Epithelial cell of esophagus (primary cell): ENCODE data around the gene SLC28A1.
"Not testable (repeated sequence)": the region's sequence is repeated elsewhere in the genome, so short reads cannot be mapped to it uniquely, and the experiment has no call there.

Experiments used
- DNase-seq: peaks from one replicate; pipeline ENCODE4 v3.0.0; 2010; ENCODE audit warnings: low read depth
- H3K4me3 ChIP-seq: 2 replicates; pipeline ENCODE4 v1.5.1; 2011; ENCODE audit warnings: mild to moderate bottlenecking, low read length, control low read depth
- TF ChIP-seq, protein P1 (sequence below): IDR thresholded peaks from 2 replicates; pipeline ENCODE4 v1.5.1; 2011; ENCODE audit warnings: low read depth, mild to moderate bottlenecking, low read length, control low read depth, inconsistent platforms; ENCODE audit not compliant: insufficient read depth; ENCODE audit errors: missing control alignments

SLC28A1 gene

DNA sequence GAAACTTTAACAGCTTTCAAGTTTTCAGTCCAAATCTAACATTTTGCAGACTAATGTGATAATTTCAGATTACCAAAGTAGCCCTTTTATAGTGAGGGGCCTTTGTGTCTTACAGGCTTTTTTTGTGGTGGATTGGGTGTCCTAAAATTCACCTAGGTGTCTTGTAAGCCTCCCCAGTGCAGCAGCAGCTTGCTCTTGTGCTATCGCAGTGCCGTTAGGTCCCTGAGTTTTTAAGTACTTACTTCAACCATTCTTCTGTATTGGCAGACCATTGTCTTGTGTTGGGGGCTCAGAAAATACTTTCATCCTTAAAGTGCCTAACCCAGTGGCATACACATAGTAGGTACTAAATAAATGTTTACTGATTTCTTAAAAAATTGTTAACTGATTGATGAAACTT is 99.2 kb downstream of the SLC28A1 start:
- no peak for DNase-seq
- TF ChIP-seq, protein P1, sequence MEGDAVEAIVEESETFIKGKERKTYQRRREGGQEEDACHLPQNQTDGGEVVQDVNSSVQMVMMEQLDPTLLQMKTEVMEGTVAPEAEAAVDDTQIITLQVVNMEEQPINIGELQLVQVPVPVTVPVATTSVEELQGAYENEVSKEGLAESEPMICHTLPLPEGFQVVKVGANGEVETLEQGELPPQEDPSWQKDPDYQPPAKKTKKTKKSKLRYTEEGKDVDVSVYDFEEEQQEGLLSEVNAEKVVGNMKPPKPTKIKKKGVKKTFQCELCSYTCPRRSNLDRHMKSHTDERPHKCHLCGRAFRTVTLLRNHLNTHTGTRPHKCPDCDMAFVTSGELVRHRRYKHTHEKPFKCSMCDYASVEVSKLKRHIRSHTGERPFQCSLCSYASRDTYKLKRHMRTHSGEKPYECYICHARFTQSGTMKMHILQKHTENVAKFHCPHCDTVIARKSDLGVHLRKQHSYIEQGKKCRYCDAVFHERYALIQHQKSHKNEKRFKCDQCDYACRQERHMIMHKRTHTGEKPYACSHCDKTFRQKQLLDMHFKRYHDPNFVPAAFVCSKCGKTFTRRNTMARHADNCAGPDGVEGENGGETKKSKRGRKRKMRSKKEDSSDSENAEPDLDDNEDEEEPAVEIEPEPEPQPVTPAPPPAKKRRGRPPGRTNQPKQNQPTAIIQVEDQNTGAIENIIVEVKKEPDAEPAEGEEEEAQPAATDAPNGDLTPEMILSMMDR: no peak
- H3K4me3 ChIP-seq: no peak overlapping the region

DNA sequence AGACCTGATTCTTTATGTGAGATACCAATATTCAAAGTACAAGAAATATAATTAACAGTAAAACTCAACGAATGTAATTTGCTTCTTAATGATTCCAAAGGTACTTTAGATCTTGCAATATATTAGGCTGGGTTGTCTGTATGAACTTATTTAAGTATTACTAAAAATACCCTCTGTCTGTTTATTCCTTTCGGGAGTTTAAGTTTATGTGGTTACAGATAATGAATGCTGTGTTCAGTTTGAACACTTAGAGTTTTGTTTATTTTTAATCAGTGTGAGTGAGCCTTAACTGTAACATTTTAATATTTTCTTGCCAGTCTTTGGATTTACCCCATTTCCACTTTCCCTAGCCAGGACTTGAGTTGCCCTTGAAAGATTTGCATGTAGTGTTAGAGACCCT is 100.7 kb downstream of the SLC28A1 start:
- DNase-seq: no peak
- TF ChIP-seq, protein P1: no peak

DNA sequence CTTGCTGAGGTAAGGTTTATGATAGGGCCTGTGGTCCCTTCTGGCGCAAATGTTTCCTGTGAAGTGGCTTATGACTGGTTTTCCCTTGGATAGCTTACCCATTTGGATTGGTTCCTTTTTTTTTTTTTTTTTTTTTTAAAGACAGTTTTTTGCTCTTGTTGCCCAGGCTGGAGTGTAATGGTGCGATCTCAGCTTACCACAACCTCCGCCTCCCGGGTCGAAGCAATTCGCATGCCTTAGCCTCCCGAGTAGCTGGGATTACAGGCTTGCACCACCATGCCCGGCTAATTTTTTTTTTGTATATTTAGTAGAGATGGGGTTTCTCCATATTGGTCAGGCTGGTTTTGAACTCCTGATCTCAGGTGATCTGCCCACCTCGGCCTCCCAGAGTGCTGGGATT is 102.9 kb downstream of the SLC28A1 start:
- DNase-seq, H3K4me3 ChIP-seq: not testable (repeated sequence)

More for the DNA sequence above, 100.7 kb downstream of the SLC28A1 start:
- no peak overlapping the region for H3K4me3 ChIP-seq

DNA sequence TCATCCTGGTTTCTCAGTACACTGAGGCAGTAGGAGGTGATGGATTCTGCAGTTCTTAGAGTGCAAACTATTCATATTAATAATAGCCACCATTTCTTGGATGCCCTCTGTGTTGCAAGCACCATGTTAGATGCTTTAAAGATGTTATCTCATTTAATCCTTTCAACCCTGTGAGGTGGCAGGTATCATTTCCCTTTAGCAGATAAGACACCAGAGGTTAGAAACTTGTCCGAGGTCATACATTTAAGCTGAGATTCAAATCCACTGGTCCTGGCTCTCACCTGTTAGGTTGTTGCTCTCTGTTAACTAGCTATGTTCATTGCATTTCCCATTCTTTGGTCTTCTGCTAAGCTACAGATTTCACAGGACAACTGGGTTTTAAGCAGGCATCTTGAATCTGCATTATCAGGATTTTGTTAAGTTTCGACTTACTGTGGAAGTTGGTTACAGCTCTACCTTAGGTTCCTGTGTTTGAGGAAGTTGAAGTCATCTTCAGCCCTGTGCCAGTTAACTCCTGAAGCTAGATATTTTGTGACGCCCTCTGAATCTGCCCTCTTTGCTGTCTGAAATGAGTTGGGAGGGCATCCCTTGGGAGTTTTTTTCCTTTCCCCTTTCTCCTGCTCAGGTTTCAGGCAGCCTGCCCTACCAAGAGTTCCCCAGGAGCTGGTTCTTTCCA is 103.6 kb downstream of the SLC28A1 start:
- TF ChIP-seq, protein P1: no peak
- no peak for DNase-seq
- no peak overlapping the region for H3K4me3 ChIP-seq

DNA sequence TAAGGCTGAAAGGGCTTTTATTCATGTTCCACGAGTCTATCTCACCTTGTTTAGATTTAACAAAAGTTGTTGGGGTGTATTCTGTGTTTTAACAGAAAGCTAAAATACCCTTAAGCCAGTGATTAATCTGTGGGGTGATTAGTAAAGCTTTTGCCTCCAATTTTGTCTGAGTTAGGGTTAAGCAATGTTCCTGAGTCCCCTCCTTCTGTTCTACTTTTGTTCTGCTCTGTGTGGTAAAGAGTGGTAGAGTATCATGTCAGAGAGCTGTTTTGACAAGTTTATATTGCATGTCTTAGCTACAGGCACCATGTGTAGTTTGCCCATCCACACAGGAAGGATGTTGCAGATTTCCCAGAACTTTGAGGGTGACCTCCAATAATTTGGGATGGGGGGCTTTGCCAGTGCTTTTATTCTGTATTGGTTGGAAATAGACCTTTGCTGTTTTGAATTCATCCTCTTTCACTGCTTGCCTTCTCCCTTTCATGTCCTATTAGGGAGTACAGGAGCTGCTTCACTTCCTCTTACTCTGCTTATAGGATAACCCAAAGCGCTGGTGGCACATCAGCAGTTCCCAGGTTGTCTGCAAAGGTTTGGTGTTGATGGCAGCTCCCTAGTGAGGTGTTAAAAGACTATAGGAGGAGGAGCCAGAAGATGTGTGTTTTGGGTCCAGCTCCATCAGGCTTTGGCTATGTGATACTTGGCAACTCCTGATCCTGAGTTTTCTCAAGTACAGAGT is 104.6 kb downstream of the SLC28A1 start:
- TF ChIP-seq, protein P1: no peak
- peak; percentile 66 for DNase-seq
- H3K4me3 ChIP-seq: no peak overlapping the region

DNA sequence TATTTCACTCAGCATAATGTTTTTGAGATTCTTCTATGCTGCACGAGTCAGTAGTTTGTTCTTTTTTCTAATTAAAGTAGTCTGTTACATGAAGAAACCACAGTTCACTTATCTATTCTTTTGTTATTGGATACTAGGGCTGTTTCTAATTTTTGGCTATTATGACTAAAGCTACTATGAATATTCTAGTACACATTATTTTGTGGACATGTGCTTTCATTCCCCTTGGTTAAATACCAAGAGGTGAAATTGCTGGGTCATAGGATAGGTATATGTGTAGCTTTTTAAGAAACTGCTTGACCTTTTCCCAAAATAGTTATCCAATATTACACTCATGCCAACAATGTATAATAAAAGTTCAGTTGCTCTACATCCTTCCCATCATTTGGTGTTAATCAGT is 106.0 kb downstream of the SLC28A1 start:
- TF ChIP-seq, protein P1: no peak
- no peak overlapping the region for H3K4me3 ChIP-seq
- no peak for DNase-seq

DNA sequence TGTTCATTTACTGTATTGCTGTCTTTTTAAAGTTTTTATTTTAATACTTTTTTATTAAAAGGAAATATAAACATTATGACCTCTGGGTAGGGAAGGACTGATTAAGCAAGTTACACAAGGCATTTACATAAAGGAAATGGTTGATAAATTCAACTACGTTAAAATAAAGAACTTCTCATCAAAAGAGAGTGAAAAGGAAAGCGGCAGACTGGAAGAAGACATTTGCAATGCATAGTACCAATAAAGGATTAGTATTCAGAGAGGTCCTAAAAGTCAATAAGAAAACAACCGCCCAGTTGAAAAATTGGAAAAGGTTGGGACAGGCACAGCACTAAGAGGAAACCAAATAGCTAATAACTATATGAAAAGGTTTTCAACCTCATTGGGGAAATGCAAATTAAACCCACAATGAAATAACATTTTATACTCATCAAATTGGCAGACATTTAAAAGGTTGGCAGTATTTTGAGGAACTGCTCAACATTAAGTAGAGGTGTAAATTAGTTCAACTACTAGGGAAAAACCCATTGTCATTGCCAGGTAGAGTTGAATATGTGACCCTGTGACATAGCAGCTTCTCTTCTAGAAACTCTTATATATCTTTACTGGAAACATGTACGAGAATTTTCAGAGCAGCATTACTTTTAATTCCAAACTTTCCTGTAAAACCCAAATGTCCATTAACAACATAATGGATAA is 106.7 kb downstream of the SLC28A1 start:
- no peak overlapping the region for H3K4me3 ChIP-seq
- TF ChIP-seq, protein P1: no peak
- no peak for DNase-seq
